Neural cell (in vitro differentiated cells): Measurements from ENCODE around the gene CXCR5. TPM values are rescaled to one million over a fixed set of nuclear protein-coding genes. Genes with fewer than 3 reads are reported as not detected.

Source experiments
- H2AFZ ChIP-seq: fragments of 200-600, 300-800 bp; sonication (generic), shearing (Covaris generic); 2 replicates; pipeline ENCODE4 v1.6.0; 2014; ENCODE audit warnings: low read depth, mild to moderate bottlenecking, antibody characterized with exemption, low read length, moderate library complexity
- H3F3A ChIP-seq: fragments of 200-600 bp; shearing (Covaris generic); 2 replicates; pipeline ENCODE4 v1.6.1; 2016; ENCODE audit warnings: mild to moderate bottlenecking, moderate library complexity, mixed read lengths, antibody characterized with exemption, low read length; ENCODE audit not compliant: insufficient read depth, poor library complexity, severe bottlenecking
- H3K27ac ChIP-seq: fragments of 200-600, 300-800 bp; sonication (generic), shearing (Covaris generic); 2 replicates; pipeline ENCODE4 v1.5.1; 2014; ENCODE audit warnings: mild to moderate bottlenecking, low read length, moderate library complexity
- H3K27me3 ChIP-seq: fragments of 300-800, 200-600 bp; sonication (generic), shearing (Covaris generic); 2 replicates; pipeline ENCODE4 v1.6.0; 2014; ENCODE audit warnings: mild to moderate bottlenecking, low read depth, low read length, moderate library complexity; ENCODE audit not compliant: insufficient read depth
- H3K36me3 ChIP-seq: fragments of 300-800, 200-600 bp; sonication (generic), shearing (Covaris generic); 2 replicates; pipeline ENCODE4 v1.5.1; 2014; ENCODE audit warnings: mild to moderate bottlenecking, antibody characterized with exemption, low read length, moderate library complexity; ENCODE audit not compliant: insufficient read depth
- H3K4me2 ChIP-seq: fragments of 300-800, 200-600 bp; sonication (generic), shearing (Covaris generic); 2 replicates; pipeline ENCODE4 v1.6.0; 2014; ENCODE audit warnings: mild to moderate bottlenecking, low read length
- H3K4me3 ChIP-seq: fragments of 300-800, 200-600 bp; sonication (generic), shearing (Covaris generic); 2 replicates; pipeline ENCODE4 v1.5.1; 2014; ENCODE audit warnings: mild to moderate bottlenecking, low read length, moderate library complexity
- H3K79me2 ChIP-seq: fragments of 200-600 bp; shearing (Covaris generic); replicated peaks from 2 replicates; pipeline ENCODE4 v1.6.0; 2014; ENCODE audit warnings: mild to moderate bottlenecking, low read length, moderate library complexity; ENCODE audit not compliant: insufficient read depth
- H3K9ac ChIP-seq: fragments of 300-800, 200-600 bp; sonication (generic), shearing (Covaris generic); 2 replicates; pipeline ENCODE4 v1.6.1; 2016; ENCODE audit warnings: mild to moderate bottlenecking, low read length, mixed read lengths
- H3K9me2 ChIP-seq: fragments of 200-600 bp; shearing (Covaris generic); 2 replicates; pipeline ENCODE4 v1.6.1; 2016; ENCODE audit warnings: mild to moderate bottlenecking, low read length, mixed read lengths; ENCODE audit not compliant: insufficient read depth
- H3K9me3 ChIP-seq: fragments of 200-600, 300-800 bp; sonication (generic), shearing (Covaris generic); 2 replicates; pipeline ENCODE4 v1.6.1; 2016; ENCODE audit warnings: mild to moderate bottlenecking, mixed run types, low read length, moderate library complexity, mixed read lengths
- H4K20me1 ChIP-seq: fragments of 200-600 bp; shearing (Covaris generic); 2 replicates; pipeline ENCODE4 v1.6.1; 2016; ENCODE audit warnings: mild to moderate bottlenecking, mixed run types; ENCODE audit not compliant: insufficient read depth
- CTCF ChIP-seq: fragments of 450-650 bp; IDR thresholded peaks from 2 replicates; pipeline ENCODE4 v1.5.1; 2014; ENCODE audit warnings: antibody characterized with exemption, mild to moderate bottlenecking, moderate library complexity; ENCODE audit not compliant: poor library complexity, severe bottlenecking
- EP300 ChIP-seq: fragments of 450-650 bp; conservative IDR thresholded peaks from 2 replicates; pipeline ENCODE4 v1.6.1; 2014; ENCODE audit warnings: antibody characterized with exemption, mild to moderate bottlenecking, moderate library complexity; ENCODE audit not compliant: poor library complexity, severe bottlenecking
- EZH2 ChIP-seq: fragments of 200-600, 300-800 bp; shearing (Covaris generic), sonication (generic); IDR thresholded peaks from 2 replicates; pipeline ENCODE4 v1.6.1; 2014; ENCODE audit warnings: antibody characterized with exemption, low read length, borderline replicate concordance, mild to moderate bottlenecking; ENCODE audit not compliant: insufficient read depth, poor library complexity, severe bottlenecking
- MXI1 ChIP-seq: fragments of 450-650 bp; conservative IDR thresholded peaks from 2 replicates; pipeline ENCODE4 v1.6.1; 2014; ENCODE audit warnings: antibody characterized with exemption, mild to moderate bottlenecking; ENCODE audit not compliant: poor library complexity, severe bottlenecking
- POLR2AphosphoS5 ChIP-seq: IDR thresholded peaks from 2 replicates; pipeline ENCODE4 v1.6.1; 2012
- RAD21 ChIP-seq: fragments of 450-650 bp; conservative IDR thresholded peaks from 2 replicates; pipeline ENCODE4 v1.6.1; 2014; ENCODE audit warnings: antibody characterized with exemption, mild to moderate bottlenecking, moderate library complexity
- REST ChIP-seq: IDR thresholded peaks from 2 replicates; pipeline ENCODE4 v1.6.1; 2012; ENCODE audit warnings: borderline replicate concordance
- SMC3 ChIP-seq: fragments of 450-650 bp; conservative IDR thresholded peaks from 2 replicates; pipeline ENCODE4 v1.6.1; 2014; ENCODE audit warnings: antibody characterized with exemption, mild to moderate bottlenecking, moderate library complexity; ENCODE audit not compliant: poor library complexity
- TAF1 ChIP-seq: IDR thresholded peaks from 2 replicates; pipeline ENCODE4 v1.6.1; 2012; ENCODE audit warnings: low read depth
- polyA plus RNA-seq: library from polyadenylated mRNA; depleted of rRNA; stranded (reverse); fragments of >200 nt; gene quantifications from 2 replicates; pipeline ENCODE4 v1.2.3, GENCODE V29; 2014

CXCR5 gene
- polyA plus RNA-seq, 1 donor from 2014 or later = not detected

- Histone ChIP-seq H3K27ac (no peak overlapping the region), H3K36me3 (no peaks in the 10 kb centered on the region), H3K79me2 (peaks cover 8% of the 10 kb centered on the region), H3K4me2 (no peak overlapping the region), H3F3A (no peaks in the 10 kb centered on the region), H3K9me3 (no peaks in the 10 kb centered on the region), H2AFZ (no peak overlapping the region), H4K20me1 (no peaks in the 10 kb centered on the region), H3K9me2 (no peaks in the 10 kb centered on the region), H3K9ac (no peak overlapping the region), H3K27me3 (no peaks in the 10 kb centered on the region), H3K4me3 (no peak overlapping the region)
- TF ChIP-seq EP300 = no peak
- TF ChIP-seq EZH2 = no peak
- TF ChIP-seq RAD21 = no peak
- TF ChIP-seq POLR2AphosphoS5 = no peak
- TF ChIP-seq TAF1 = no peak
- TF ChIP-seq SMC3 = no peak
- TF ChIP-seq CTCF = no peak
- TF ChIP-seq REST = no peak
- TF ChIP-seq MXI1 = no peak
Measured at GRCh38 chr11:118903204-118904015, 19.7 kb downstream of the CXCR5 start.

- TF ChIP-seq MXI1 (peak; percentile 29), REST (no peak), SMC3 (peak; percentile 98), EP300 (no peak), TAF1 (no peak), CTCF (peak; percentile 98), RAD21 (peak; percentile 99), EZH2 (no peak), POLR2AphosphoS5 (no peak)
- no peaks in the 10 kb centered on the region for H3K9me3 ChIP-seq
- H2AFZ ChIP-seq = no peak overlapping the region
- no peaks in the 10 kb centered on the region for H3K36me3 ChIP-seq
- H3K27me3 ChIP-seq = no peaks in the 10 kb centered on the region
- H3F3A ChIP-seq = no peaks in the 10 kb centered on the region
- peak overlapping the region; percentile 32 for H3K4me3 ChIP-seq
- no peaks in the 10 kb centered on the region for H4K20me1 ChIP-seq
- H3K79me2 ChIP-seq = peaks cover 30% of the 10 kb centered on the region
- H3K9ac ChIP-seq = peak overlapping the region; percentile 15
- no peaks in the 10 kb centered on the region for H3K9me2 ChIP-seq
- H3K27ac ChIP-seq = peak overlapping the region; percentile 33
- H3K4me2 ChIP-seq = no peak overlapping the region
Measured at GRCh38 chr11:118907051-118908042, 23.7 kb downstream of the CXCR5 start.
